Activated CD8-positive, alpha-beta memory T cell treated with anti-CD3 and anti-CD28 coated beads, Interleukin-2, amount 50 U/mL, for 4 hours (primary cell): ENCODE results near the gene FOXK1.

ENCODE experiments used
- DNase-seq: peaks from one replicate; pipeline ENCODE4 v3.0.0-alpha.2; 2020

The FOXK1 gene

DNA sequence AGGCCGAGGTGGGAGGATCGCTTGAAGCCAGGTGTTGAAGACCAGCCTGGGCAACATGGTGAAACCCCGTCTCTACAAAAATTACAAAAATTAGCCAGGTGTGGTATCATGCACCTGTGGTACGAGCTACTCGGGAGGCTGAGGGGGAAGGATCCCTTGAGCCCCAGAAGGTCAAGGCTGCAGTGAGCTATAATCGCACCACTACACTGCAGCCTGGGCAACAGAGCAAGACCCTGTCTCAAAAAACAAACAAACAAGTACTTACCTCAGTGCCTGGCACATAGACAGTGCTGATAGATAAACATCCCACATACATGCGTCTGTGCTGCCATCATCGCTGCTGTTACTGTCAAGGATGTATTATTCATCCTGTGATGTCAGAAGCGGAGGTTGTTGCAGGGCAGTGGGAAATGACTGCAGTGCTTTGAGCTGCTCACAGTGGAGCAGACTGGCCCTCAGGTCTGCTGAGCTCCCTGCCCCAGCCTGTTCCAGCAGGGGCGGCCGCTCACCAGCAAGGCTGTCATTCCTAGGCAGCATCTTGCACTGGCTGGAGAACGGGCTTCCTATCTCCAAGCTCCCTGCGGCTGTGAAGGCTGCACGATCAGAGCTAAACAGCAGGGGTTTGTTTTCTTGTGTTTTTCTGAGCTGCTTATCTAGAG, 18.6 kb downstream of the FOXK1 start:
- no peak for DNase-seq

DNA sequence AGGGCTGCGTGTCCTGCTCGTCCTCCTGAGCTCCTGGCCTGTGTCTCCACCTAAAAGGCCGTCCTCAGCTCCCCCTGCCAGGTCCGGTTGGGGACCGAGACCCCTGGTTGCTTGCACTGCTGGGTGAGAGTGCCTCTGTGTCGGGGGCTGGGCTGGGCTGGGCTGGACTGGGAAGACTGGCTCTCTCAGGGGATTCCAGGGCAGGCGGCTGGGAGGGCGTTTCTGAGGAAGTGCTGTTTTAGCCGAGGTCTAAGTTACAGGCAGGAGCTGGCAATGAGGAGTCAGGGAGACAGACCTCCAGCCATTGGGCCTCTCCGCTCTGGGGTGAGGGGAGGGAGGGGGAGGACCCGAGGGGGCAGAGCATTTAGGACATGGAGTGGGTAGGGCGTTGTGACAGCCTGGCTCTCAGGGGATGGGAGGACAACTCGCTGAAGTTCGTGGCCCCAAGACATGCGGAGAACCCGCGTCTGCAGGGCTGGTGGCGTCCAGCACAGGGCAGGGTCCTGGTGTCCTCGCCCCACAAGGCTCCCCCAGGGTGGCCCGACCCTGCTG, 20.9 kb downstream of the FOXK1 start:
- DNase-seq = no peak

DNA sequence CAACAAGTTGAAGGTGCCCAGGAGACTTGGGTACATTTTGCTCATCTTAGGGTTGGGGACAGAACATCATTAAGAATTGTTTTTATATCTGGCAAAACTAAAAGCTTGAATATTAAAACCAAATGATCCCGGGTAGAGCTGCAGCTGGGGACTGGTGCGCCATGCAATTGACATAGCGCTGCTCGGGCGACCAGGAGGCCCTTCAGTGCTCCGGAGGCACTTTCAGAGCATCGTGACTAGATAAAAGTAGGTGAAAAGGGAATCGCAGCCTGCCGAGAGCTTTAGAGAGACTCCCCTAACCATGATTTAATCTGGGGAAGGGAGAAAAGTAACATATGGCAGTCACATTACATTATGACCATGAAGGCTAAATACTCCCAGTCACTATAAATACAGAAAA, 21.4 kb downstream of the FOXK1 start:
- no peak for DNase-seq

DNA sequence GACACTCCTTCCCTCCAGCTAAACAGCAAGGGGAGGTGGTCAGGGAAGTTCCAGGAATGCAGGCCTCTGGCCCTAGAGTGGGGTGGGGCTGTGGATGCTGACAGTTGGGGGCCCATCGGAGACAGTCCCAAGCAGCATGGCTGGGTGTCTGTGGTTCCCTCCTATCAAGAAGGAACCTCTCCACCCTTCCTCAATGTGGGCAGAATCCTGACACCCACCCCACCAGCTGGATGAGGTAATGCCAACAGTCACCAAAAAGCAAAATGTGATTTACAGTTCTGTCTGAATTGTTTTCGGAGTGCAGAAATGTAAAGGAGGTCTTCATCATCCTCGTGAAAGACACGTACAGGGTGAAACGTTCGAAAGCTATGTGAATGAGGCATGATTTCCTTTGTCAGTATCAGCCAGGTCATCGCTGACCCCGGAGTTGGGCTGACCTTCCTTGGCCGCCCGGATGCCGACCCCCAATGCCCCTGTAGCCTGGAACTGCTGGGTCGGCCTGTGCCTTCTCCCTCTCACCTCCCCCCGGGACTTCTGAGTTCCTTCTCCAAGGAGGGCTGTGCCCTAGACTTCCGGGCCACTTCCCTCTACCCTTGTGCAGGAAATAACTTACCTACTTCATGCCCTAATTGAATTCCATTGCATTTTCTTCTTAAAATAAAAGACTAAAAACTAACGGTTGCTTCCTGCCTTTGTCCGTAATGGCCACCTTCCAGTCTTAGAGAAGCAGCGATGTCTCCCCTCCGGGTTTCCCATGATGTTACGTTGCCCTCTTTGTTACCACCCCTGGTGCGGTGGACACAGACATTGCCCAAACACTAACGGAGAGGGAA, 24.5 kb downstream of the FOXK1 start:
- DNase-seq = no peak

DNA sequence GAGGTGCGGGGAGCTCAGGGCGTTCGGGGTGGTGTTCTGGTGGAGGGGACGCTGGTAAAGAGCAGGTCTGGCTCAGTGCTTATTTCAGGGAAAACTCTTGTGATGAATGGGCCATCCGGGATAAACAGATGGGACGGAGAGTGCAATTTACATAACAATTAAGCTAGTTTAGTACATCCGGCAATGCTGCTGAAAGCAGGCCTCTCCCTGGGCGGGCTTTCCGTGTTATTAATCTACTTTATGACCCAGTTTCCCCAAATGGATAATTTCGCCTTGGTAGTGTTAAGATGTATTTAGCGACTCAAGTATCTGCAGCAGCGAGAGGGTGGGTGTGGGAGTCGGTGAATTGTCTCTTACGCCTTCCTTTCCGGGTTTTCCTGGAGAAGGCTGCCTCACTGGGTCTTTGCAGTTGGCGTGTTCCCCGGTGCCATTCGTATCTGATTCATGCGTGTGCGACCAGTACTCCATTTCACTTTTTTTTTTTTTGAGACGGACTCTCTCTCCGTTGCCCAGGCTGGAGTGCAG, 25.2 kb downstream of the FOXK1 start:
- no peak for DNase-seq

DNA sequence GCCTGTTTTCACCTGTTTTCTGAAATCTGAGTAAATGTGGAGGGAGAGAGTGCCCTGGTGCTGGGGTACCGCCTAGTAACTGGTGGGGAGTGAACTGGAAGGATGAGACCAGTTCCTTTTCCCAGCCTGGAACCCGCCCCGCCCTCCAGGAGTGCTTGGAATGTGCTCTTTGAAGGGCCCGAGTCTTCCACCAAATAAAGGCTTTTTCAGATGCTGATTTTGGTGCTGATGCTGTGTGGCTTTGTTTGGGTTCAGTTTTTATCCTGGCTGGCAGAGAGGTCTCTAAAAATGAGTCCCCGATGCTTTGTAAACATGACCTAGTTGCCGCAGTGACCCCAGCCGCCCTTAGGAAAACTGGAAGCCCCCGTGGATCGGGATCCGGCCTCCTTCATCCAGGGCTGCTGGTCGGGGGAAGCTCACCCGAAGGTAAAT, 25.9 kb downstream of the FOXK1 start:
- no peak for DNase-seq

DNA sequence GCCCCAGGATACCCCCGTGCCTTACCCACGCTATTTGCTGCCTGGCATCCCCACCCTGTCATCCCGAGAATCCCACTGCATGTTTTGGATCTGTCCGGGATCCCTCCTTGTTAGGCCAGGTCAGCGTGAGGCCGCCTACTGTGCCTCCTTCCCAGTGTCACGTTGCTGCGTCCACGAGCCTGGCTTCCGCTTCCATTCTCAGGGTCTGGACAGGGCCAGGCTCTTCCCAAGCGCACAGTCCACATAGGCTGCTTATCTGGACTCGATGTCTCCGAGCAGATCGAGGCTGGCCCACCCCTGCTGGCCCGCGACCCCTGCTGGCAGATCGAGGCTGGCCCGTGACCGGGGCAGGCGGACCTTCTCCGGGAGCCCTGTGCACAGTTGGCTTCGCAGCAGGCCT, 27.1 kb downstream of the FOXK1 start:
- no peak for DNase-seq

DNA sequence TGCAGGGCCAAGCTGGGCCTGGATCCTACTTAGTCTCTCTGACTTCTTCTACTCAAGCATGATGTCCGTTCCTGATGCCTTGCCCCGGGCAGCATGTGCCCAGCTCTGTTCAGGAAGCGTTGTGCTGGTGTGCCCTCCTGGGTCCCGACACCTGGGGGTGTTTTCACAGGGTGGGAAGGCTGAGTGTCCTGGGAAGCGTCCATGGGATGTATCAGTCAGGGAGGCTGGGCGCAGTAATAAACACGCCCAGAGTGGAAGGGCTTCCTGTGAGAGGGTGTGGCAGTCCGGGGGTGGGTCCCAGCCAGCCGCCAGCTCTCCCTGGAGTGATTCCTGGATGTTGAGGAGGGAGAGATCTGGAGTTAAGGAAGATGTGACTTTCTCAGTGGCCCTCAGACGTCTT, 29.0 kb downstream of the FOXK1 start:
- DNase-seq = no peak

DNA sequence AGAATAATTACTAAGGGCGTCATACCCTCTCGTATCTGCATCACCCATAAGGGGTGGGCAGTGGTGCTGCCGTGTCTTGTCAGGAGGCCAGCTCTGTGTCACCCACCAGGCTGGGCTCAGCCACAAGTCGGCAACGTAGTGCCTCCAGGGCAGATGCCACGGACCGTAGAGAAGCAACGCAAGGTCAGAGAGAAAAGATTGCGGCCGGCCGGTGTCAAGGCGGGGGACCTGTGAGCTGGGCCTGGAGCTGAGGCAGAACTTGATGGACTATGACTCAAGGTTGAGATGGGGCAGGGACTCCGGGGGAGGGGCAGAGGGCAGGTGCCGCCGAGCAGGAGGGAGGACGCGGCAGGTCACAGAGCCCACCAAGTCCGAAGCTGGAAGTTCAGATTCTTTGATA, 29.5 kb downstream of the FOXK1 start:
- no peak for DNase-seq

DNA sequence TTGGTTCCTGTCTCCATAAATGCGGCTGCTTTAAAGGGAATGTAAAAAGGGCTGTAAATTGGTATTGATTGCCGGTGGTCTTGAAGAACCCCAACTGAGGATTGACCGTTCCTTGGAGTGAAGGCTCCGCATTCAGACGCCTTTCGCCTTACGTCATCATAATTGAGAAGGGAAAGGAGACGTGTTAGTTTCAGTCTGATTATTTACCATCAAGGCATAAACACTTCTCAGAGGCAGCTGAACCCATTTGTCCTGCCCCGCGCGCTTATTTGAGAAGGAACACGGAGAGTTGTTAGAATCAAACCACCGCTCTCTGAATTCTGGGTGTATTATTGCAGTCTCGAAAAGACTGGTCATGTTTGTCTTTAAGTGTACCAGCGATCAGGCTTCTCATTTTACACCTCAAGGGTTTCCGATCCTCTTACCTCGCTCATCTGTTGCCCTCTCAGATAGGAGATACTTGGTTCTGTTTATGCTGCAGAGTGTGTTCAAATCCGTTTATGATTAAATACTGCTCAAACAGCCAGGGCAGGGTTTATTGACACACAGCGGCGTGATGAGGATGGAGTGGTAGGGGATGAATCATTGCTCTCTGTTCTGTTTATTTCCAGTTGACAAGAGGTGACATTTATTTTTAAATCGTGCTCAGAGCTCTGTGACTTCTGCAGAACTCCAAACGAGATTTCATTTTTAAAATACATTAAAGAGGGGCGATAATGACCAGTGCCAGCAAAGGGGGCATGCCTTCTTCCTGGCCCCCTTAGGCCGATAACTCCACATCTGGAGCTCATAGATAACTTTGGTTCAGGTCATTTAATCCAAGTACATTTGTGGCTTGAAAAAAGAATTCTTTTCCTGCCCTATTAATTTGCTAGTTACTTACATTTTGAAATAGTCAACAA, 30.4 kb downstream of the FOXK1 start:
- no peak for DNase-seq

DNA sequence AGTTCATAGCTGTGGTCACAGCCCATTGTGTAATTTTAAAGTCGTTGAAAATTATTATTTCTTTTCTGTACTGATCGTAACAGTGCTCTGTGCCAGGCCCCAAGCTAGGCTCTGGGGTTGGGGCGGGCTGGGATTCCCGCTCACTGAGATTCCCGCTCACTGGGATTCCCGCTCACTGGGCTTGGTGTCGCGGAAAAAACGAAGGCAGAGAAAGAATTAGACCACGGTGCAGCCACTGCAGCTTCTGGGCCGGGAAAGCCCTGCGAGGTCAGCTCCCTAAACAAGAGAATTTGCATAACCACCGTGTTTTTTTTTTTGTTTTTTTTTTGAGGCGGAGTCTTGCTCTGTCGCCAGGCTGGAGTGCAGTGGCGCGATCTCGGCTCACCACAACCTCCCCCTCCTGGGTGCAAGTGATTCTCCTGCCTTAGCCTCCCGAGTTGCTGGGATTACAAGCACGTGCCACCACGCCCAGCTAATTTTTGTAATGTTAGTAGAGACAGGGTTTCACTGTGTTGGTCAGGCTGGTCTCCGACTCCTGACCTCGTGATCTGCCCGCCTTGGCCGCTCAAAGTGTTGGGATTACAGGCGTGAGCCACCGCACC, 31.2 kb downstream of the FOXK1 start:
- DNase-seq = no peak

DNA sequence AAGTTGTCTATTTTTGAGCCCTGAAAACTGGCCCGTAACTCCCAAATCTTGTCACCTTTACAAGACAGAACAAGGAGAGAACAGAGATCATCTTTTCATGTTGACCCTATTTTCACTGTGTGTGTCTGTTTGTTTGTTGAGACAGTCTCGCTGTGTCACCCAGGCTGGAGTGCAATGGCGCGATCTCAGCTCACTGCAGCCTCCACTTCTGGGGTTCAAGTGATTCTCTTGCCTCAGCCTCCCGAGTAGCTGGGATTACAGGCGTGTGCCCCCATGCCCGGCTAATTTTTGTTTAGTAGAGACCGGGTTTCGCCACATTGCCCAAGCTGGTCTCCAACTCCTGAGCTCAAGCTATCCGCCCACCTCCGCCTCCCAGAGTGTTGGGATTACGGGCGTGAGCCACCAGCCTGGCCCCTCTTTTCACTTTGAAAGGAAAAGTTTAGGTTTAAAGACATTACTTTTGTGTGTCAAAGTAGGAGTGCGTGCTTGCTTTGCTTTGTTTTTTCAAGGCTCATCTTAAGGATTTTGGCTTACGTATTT, 32.1 kb downstream of the FOXK1 start:
- DNase-seq = no peak

DNA sequence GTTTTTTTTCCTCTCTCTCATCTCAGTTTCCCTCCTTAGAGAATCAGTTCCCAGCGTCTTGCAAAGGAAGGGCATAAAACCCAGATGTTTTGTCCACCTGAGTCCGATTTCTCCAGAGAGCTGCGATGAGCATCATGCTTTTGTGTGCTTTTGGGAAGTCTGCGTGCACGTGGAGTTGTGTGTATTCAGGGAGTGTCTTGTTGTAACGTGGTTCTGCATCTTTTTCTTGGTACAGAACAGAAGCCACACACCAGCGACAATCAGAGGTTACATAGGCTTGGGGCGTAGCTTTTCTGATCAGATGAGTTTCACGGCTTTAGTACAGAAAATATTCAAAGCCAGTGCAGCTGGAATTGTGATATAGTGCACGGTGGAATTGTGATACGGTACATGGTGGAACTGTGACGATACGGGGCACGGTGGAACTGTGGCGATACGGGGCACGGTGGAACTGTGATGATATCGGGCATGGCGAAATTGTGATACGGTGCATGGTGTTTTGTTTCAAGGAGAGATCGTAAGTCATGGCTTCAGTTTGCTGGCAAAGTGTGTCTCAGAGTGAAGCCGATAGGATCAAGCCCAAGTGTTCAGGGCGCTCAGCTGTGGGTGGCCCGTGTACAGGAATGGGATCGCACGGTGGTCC, 32.8 kb downstream of the FOXK1 start:
- no peak for DNase-seq

DNA sequence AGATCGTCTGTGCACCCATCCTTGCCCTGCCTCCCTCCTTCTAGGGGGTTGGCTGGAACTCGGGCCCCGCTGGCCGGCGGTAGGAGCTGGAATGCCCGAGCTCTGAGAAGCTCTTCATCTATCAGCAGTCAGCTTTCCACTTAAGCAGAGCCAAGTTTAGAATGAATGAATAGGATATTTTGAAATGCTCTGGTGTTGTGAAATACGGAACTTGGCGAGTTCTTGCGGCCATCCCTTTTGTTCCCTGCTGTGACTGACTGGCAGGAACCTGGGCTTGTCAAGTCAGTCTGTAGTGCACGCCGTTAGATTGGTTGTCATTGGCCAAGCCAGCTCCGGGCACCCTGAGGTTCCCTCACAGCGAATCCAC, 33.3 kb downstream of the FOXK1 start:
- no peak for DNase-seq

DNA sequence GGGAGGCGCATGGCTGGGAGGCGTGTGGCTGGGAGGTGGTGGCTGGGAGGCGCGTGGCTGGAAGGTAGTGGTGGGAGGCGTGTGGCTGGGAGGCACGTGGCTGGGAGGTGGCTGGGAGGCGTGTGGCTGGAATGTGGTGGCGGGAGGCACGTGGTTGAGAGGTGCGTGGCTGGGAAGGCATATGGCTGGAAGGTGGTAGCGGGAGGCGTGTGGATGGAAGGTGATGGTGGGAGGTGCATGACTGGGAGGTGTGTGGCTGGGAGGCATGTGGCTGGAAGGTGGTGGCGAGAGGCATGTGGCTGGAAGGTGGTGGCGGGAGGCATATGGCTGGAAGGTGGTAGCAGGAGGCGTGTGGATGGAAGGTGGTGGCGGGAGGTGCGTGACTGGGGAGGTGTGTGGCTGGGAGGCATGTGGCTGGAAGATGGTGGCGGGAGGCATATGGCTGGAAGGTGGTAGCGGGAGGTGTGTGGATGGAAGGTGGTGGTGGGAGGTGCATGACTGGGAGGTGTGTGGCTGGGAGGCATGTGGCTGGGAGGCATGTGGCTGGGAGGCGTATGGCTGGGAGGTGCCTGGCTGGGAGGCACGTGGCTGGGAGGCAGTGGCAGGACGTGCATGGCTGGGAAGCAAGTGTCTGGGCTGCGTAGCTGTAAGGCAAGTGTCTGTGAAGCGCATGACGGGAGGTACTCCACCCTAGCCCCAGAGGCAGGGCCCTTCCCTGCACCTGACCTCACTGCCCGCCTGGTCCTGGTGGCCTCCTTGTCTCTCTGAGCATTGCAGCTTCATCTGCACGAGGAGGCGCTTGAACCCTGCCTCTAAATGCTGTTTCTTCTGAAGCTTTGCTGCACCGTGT, 35.1 kb downstream of the FOXK1 start:
- no peak for DNase-seq

DNA sequence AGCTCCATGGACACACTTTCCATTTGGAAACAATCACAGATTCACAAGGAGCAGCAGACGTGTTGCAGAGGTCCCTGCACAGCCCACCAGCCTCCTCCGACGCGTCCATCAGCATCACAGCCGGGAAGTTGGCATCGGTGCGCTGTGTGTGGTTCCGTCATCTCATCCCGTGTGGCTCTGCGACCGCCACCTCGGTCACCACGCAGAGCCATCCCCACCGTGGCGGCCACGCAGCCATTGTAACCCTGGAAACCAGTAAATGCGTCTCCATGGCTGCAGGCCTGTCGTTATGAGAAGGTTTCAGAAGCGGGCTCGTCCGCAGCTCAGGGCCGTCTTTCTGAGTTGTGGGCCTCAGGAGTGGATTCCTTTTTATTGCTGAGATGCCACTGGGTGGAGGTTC, 36.0 kb downstream of the FOXK1 start:
- no peak for DNase-seq

DNA sequence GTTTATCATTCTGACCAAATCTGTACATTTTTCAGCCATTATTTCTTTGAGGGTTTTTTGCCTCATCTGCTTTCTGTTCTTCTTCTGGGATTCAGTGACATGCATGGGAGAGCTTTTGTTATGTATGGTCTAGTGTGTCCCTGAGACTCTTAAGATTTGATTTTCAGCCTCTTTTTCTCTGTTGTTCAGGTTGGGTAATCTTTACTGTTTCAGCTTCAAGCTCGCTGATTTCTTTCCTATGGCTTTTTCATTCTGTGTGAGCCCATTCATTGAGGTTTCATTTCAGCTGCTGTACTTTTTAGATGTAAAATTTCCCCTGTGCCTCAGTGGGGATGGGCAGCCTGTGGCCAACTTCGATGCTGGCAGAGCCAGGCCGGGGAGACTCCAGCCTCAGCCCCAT, 38.1 kb downstream of the FOXK1 start:
- DNase-seq = no peak

DNA sequence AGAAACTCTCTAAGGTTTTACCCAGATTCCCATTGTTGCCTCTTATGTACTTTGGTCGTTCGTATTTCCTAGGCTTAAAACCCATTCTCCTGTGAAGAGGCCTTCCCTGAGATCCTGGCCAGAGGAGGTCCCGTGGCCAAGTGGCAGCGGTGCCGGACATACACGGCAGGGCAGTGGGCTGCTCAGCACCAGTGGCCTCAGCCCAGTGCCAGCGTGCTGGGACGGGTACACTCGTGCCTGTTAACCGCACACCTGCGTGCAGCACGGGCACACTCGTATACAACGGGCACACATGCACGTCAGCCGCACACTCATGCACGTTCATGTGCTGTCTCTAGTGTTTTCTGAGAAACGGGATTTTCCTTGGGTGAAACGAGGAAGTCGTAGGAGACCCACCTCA, 40.2 kb downstream of the FOXK1 start:
- no peak for DNase-seq

DNA sequence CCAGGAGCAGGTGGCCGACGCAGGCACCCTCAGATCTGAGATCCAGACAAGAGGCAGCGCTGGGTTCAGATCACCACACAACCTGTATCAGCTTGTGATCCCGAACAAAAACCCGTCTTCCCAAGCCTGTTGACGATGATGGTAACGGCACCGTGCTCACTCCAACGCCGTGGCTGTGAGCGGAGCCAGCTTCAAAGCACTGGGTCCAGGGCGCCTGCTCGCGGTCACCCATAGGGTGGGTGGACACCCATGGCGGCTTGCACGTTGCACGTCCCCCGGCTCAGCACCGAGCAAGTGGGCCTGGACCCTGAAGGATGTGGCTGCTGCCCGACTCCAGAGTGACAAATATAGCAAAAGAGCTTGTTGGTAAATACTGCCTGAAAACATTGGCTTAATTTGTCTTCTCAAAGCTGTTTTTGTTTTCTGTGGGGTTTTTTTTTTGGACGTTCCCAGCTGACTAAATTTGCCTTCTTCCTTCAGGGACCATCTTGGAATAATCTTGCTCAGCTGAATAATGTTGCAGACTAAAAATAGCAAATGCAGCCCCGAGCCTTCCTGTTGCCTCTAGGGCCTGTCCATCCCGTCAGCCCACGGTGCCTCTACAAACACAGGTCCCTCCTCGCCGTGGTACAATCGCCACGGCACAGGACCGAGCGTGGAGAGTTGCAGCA, 41.0 kb downstream of the FOXK1 start:
- no peak for DNase-seq

DNA sequence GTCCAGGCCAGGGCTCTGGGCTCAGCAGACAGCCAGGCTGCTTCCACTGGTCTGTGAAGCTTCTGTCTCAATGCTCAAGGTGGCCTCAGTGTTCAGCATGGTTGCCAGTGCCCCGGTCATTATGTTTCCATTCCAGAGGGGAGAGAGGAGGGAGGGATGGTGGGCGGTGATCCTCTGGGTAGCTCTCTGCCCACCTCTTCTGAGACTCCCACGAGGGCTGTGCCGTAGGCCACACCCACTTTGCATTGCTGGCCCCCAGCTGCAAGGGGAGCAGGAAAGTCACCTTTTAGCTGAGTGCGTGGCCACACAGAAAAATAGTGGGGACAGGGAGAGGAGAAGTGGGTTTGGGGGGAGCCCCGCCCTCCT, 42.5 kb downstream of the FOXK1 start:
- no peak for DNase-seq
